Osteocyte (in vitro differentiated cells): ENCODE data around the gene HES3. TPM values are rescaled to one million over a fixed set of nuclear protein-coding genes. Genes with fewer than 3 reads are reported as not detected.

Experiments
- DNase-seq: peaks from one replicate; pipeline ENCODE4 v3.0.0; 2021; ENCODE audit warnings: mixed read lengths; ENCODE audit not compliant: unreplicated experiment; ENCODE audit errors: extremely low spot score
- H3K27ac Mint-ChIP-seq: one replicate; pipeline ENCODE4 v1.8.0; 2021; ENCODE audit warnings: mild to moderate bottlenecking, mixed read lengths; ENCODE audit not compliant: unreplicated experiment
- H3K27me3 Mint-ChIP-seq: one replicate; pipeline ENCODE4 v1.8.0; 2021; ENCODE audit warnings: mixed read lengths; ENCODE audit not compliant: unreplicated experiment
- H3K36me3 Mint-ChIP-seq: one replicate; pipeline ENCODE4 v1.8.0; 2021; ENCODE audit warnings: mixed read lengths; ENCODE audit not compliant: unreplicated experiment
- H3K4me1 Mint-ChIP-seq: one replicate; pipeline ENCODE4 v1.8.0; 2021; ENCODE audit warnings: mixed read lengths; ENCODE audit not compliant: unreplicated experiment
- H3K4me3 Mint-ChIP-seq: one replicate; pipeline ENCODE4 v1.8.0; 2021; ENCODE audit warnings: mild to moderate bottlenecking, moderate library complexity, mixed read lengths; ENCODE audit not compliant: unreplicated experiment
- H3K9me3 Mint-ChIP-seq: one replicate; pipeline ENCODE4 v1.8.0; 2021; ENCODE audit warnings: mixed read lengths; ENCODE audit not compliant: unreplicated experiment
- total RNA-seq: library from RNA; stranded (reverse); gene quantifications from 2 replicates; pipeline ENCODE4 v1.2.1, GENCODE V29; 2021
- TF ChIP-seq, protein P1 (sequence below): fragments of 200-600 bp; sonication (generic); IDR thresholded peaks from 2 replicates; pipeline ENCODE4 v1.5.0; 2021; ENCODE audit warnings: antibody characterized with exemption, mild to moderate bottlenecking, moderate library complexity

The HES3 gene
- total RNA-seq, 1 donor from 2014 or later: not detected

DNA sequence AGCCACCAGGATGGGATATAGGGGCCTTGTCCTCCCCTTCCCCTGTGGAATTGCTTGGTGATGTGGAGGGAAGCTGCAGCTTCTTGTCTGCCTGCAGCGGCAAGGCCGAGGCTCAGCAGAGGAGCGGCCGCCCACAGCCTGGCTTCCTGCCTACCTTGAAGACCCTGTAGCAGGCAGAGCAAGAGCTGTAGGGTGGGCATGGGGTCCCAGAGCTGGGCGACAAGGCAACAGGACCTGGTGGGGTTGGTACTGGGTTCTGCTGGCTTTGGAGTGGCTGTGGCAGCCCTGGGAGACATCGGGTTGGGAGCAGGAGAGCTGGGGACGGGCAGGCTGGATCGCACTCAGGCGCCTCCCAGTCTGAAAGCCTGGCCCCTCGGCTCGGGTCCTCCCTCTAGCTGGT lies 22.7 kb downstream of the HES3 start:
- no peak overlapping the region for H3K4me3 Mint-ChIP-seq
- TF ChIP-seq, protein P1, sequence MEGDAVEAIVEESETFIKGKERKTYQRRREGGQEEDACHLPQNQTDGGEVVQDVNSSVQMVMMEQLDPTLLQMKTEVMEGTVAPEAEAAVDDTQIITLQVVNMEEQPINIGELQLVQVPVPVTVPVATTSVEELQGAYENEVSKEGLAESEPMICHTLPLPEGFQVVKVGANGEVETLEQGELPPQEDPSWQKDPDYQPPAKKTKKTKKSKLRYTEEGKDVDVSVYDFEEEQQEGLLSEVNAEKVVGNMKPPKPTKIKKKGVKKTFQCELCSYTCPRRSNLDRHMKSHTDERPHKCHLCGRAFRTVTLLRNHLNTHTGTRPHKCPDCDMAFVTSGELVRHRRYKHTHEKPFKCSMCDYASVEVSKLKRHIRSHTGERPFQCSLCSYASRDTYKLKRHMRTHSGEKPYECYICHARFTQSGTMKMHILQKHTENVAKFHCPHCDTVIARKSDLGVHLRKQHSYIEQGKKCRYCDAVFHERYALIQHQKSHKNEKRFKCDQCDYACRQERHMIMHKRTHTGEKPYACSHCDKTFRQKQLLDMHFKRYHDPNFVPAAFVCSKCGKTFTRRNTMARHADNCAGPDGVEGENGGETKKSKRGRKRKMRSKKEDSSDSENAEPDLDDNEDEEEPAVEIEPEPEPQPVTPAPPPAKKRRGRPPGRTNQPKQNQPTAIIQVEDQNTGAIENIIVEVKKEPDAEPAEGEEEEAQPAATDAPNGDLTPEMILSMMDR: no peak
- peaks cover 16% of the 10 kb centered on the region for H3K4me1 Mint-ChIP-seq

DNA sequence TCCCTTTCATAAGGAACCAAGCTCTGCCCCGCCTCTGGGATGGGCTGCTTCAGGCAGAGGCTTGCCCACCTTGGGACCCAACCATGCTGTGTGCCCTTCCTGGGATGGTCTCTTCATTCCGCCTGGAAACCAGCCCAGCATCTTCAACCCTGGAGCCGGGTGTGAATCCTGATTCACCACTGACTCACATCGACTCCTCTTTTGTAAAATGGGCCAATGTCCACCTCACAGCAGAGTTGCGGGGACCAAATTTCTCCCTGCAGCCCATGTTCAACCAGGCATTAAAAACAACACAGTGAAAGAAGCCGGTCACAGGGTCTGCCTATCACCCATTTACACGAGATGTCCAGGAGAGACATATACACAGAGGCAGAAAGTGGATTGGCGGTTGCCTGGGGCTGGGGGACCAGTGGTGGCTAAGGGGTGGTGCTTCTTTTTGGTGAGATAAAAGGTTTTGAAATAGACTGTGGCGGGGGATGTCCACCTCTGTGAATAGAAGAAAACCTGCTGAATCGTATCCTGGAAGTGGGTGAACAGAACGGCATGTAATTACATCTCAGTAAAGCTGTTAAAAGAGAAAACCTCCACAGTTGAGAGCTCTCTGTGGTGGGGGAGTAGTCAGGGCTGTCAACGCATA lies 23.8 kb downstream of the HES3 start:
- DNase-seq: no peak
- Mint-ChIP-seq H3K27ac (no peak overlapping the region), H3K36me3 (no peaks in the 10 kb centered on the region), H3K4me1 (peaks cover 18% of the 10 kb centered on the region), H3K27me3 (no peaks in the 10 kb centered on the region), H3K4me3 (no peak overlapping the region), H3K9me3 (no peaks in the 10 kb centered on the region)
- TF ChIP-seq, protein P1: no peak

More for the DNA sequence above, 22.7 kb downstream of the HES3 start:
- no peaks in the 10 kb centered on the region for H3K9me3 Mint-ChIP-seq
- no peaks in the 10 kb centered on the region for H3K36me3 Mint-ChIP-seq
- H3K27ac Mint-ChIP-seq: no peak overlapping the region
- H3K27me3 Mint-ChIP-seq: no peaks in the 10 kb centered on the region
- no peak for DNase-seq

- H3K9me3 Mint-ChIP-seq: no peaks in the 10 kb centered on the region
- H3K4me3 Mint-ChIP-seq: no peak overlapping the region
- no peak for DNase-seq
- TF ChIP-seq, protein P1: no peak
- H3K27ac Mint-ChIP-seq: no peak overlapping the region
- H3K4me1 Mint-ChIP-seq: peaks cover 24% of the 10 kb centered on the region
- no peaks in the 10 kb centered on the region for H3K36me3 Mint-ChIP-seq
- H3K27me3 Mint-ChIP-seq: no peaks in the 10 kb centered on the region
Measured at GRCh38 chr1:6268415-6268814, 24.4 kb downstream of the HES3 start.

DNA sequence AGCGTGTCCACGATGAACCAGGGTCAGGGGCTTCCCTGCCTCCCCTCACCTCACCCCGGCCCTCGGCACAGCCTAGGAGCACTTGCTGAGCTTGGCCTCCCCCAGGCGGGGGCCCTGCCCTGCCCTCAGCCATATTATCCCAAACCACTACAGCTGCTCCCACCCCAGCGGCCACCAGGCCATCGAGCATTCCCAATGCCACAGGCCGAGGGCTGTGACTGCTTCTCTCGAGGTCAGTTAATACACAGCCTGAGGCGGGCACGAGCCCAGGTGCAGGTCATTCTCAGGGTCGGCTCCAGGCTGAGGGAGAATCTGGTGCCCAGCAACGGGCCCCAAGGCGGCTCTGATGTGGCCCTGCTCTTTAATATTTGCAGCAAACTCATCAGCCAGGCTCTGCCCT lies 25.3 kb downstream of the HES3 start:
- TF ChIP-seq, protein P1: no peak
- H3K27ac Mint-ChIP-seq: no peak overlapping the region
- DNase-seq: no peak
- no peaks in the 10 kb centered on the region for H3K36me3 Mint-ChIP-seq
- H3K27me3 Mint-ChIP-seq: no peaks in the 10 kb centered on the region
- no peaks in the 10 kb centered on the region for H3K9me3 Mint-ChIP-seq
- peaks cover 28% of the 10 kb centered on the region for H3K4me1 Mint-ChIP-seq
- no peak overlapping the region for H3K4me3 Mint-ChIP-seq

DNA sequence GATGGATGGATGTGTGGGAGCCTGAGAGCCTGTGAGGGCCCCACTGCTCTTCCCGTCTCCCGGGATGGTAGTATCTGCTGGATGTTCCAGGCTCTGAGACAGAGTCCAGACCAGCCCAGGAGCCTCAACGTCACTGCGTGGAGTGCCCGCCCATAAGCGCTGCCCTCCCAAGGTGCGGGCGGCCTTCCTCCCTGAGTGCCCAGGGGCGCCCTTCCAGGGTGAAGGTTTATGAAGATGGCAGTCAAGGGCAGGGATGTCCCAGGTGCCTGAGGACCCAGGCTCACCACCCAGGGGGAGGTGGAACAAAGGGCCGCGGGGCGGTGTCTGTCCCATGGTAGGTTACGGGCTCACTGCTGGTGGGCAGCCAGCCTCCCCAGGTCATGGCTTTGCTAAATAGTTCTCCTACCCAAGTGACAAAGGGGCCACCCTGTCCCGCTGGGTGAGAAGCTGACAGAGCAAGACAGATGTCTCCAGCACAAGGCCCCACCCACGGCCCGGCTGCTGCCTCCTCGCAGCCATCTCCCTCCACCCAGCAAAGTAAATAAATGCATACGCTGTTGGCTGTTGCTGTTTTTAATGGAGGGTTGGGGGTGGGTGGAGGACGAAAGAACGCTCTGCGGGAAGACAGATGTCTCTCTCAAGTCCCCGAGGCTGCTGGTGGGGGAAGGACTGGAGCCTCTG lies 25.9 kb downstream of the HES3 start:
- Mint-ChIP-seq H3K4me3 (no peak overlapping the region), H3K4me1 (peaks cover 28% of the 10 kb centered on the region), H3K9me3 (no peaks in the 10 kb centered on the region), H3K27me3 (no peaks in the 10 kb centered on the region), H3K27ac (no peak overlapping the region), H3K36me3 (no peaks in the 10 kb centered on the region)
- no peak for DNase-seq
- TF ChIP-seq, protein P1: no peak
